Measurements from ENCODE around the gene CD7.

The CD7 gene

DNA sequence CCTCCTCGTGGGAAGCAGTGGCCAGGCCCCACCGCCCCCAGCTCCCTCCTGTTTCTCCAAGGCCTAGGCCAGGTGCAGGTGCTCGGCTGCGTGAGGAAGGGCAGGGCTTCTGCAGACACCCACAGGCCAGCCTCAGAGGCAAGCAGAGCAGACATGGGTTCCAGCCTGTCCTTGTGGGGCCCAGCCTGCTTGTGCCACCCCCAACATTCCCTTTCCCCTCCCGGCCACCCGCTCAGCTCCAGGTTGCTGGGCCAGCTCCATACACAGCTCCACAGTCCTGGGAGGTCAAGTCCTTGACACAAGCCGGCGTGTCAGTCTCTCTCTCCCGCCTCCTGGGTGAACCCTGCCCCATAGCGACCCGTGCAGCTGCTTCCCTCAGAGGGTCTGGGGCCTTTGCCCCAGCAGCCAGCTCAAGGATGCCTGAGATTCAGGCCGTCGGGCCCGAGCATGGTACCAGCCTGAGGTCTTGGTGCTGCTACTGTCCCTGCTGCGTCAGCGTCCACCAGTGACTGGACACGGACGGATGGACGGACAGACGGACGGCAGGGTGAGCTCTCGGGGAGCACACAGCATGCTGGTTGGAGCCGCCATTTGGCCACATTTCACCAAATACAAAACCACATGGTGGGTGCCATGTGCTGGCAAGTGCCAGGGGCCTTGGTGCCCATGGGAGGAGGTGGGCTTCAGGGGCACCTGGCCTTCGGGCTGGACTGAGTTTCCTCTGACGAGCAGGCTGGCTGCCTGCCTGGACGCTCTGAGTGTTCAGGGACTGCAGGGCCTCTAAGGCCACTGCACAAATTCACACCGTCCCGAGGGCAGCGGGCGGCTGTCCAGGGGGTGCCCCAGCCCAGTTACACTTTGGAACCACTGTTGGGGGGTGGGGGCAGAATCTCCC, 8.1 kb upstream of the CD7 start:
- ChIA-PET POLR2A (interaction anchor here (0.8 kb wide), 1 partner anchor 58 kb away, joined by 3 read pairs; no protein-coding TSS in a partner anchor), CTCF (interaction anchor here (0.6 to 1.2 kb wide), 5 partner anchors 13 to 119 kb away, joined by 3 to 6 read pairs (median 3); no protein-coding TSS in a partner anchor)
- no peaks in the 10 kb centered on the region for H3K9me3 ChIP-seq (ENCODE audit: control insufficient read depth, insufficient read depth, low read depth, low read length)
- no peaks in the 10 kb centered on the region for H3K36me3 ChIP-seq (ENCODE audit: control insufficient read depth in 2 of 2, insufficient read depth in 1 of 2, low read length in 2 of 2)
- no peak overlapping the region for H3K4me3 ChIP-seq (ENCODE audit: low read depth, low read length)
- TF ChIP-seq ZNF792 (tag by site-specific recombination; IDR thresholded peaks at IDR 0.05) (no peak), MEIS1 (CRISPR knock-in tag; IDR thresholded peaks at IDR 0.05; ENCODE audit: borderline replicate concordance) (no peak), ZNF16 (tag by site-specific recombination; IDR thresholded peaks at IDR 0.05; ENCODE audit: low read depth) (no peak), GLIS1 (tag by site-specific recombination; IDR thresholded peaks at IDR 0.05) (no peak), ZNF184 (tag by site-specific recombination; IDR thresholded peaks at IDR 0.05) (no peak), ZFHX2 (tag by site-specific recombination; conservative IDR thresholded peaks at IDR 0.05) (peak; percentile 57), ZBTB48 (tag by site-specific recombination; IDR thresholded peaks at IDR 0.05) (no peak), SCRT1 (tag by site-specific recombination; IDR thresholded peaks at IDR 0.05; ENCODE audit: borderline replicate concordance) (no peak), ZNF501 (tag by site-specific recombination; IDR thresholded peaks at IDR 0.05) (no peak)
- TF ChIP-seq, protein P1, sequence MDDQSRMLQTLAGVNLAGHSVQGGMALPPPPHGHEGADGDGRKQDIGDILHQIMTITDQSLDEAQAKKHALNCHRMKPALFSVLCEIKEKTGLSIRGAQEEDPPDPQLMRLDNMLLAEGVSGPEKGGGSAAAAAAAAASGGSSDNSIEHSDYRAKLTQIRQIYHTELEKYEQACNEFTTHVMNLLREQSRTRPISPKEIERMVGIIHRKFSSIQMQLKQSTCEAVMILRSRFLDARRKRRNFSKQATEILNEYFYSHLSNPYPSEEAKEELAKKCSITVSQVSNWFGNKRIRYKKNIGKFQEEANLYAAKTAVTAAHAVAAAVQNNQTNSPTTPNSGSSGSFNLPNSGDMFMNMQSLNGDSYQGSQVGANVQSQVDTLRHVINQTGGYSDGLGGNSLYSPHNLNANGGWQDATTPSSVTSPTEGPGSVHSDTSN (CRISPR knock-in tag; IDR thresholded peaks at IDR 0.05) = no peak
- TF ChIP-seq, protein P2, sequence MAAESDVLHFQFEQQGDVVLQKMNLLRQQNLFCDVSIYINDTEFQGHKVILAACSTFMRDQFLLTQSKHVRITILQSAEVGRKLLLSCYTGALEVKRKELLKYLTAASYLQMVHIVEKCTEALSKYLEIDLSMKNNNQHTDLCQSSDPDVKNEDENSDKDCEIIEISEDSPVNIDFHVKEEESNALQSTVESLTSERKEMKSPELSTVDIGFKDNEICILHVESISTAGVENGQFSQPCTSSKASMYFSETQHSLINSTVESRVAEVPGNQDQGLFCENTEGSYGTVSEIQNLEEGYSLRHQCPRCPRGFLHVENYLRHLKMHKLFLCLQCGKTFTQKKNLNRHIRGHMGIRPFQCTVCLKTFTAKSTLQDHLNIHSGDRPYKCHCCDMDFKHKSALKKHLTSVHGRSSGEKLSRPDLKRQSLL (tag by site-specific recombination; IDR thresholded peaks at IDR 0.05) = no peak
- TF ChIP-seq, protein P3, sequence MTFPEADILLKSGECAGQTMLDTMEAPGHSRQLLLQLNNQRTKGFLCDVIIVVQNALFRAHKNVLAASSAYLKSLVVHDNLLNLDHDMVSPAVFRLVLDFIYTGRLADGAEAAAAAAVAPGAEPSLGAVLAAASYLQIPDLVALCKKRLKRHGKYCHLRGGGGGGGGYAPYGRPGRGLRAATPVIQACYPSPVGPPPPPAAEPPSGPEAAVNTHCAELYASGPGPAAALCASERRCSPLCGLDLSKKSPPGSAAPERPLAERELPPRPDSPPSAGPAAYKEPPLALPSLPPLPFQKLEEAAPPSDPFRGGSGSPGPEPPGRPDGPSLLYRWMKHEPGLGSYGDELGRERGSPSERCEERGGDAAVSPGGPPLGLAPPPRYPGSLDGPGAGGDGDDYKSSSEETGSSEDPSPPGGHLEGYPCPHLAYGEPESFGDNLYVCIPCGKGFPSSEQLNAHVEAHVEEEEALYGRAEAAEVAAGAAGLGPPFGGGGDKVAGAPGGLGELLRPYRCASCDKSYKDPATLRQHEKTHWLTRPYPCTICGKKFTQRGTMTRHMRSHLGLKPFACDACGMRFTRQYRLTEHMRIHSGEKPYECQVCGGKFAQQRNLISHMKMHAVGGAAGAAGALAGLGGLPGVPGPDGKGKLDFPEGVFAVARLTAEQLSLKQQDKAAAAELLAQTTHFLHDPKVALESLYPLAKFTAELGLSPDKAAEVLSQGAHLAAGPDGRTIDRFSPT (tag by site-specific recombination; IDR thresholded peaks at IDR 0.05) = peak; percentile 56; the same call in 1 of the 2 replicates
- H3K27ac ChIP-seq (ENCODE audit: extremely low read depth, low read depth, low read length) = no peak overlapping the region
- H3K4me1 ChIP-seq (ENCODE audit: control insufficient read depth, insufficient read depth, low read length) = peaks cover 15% of the 10 kb centered on the region

DNA sequence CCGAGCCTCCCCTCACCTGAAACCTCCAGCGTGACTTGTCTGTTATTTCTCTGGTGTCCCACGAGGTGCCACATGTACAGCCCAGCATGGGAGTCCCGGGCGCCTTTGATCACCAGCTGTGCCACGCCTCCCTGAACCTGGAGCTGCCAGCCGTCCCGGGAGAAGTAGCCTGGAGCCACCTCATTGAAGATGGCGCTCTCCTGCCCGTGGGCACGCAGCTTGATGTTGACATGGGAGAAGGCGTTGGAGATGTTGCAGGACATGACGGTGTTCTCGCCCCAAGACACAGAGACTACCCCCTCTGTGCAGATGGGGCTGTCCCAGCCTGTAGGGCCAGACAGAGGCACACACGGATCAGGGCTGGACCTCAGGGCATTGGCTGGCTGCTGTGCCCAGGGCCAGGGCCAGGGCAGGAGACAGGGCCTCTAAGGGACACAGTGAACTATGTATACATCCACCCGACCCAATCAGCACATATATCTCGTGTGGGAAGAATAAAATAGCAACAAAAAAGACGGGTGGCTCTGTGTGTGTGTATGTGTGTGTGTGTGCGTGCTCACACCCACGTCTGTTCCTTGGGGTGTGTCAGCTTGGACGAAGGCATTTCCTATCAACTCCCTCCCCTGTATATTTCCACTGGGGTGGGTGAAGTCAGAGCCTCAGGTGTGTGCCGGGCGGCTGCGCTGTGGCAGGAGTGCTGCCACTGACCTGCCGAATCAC, 7.3 kb upstream of the CD7 start:
- CTCF ChIA-PET = interaction anchor here (0.6 to 1.1 kb wide), 4 partner anchors 22 to 438 kb away, joined by 3 to 6 read pairs (median 4); no protein-coding TSS in a partner anchor
- TF ChIP-seq ZNF473 (tag by site-specific recombination; IDR thresholded peaks at IDR 0.05) (no peak), ZBTB17 (tag by site-specific recombination; IDR thresholded peaks at IDR 0.05) (no peak), ZNF155 (tag by site-specific recombination; IDR thresholded peaks at IDR 0.05) (no peak), FEZF1 (tag by site-specific recombination; IDR thresholded peaks at IDR 0.05) (no peak), ZBTB48 (tag by site-specific recombination; IDR thresholded peaks at IDR 0.05) (no peak), ZNF324 (tag by site-specific recombination; IDR thresholded peaks at IDR 0.05) (no peak), ZNF514 (tag by site-specific recombination; IDR thresholded peaks at IDR 0.05) (no peak), ZNF658 (tag by site-specific recombination; IDR thresholded peaks at IDR 0.05) (no peak), EGR2 (tag by site-specific recombination; IDR thresholded peaks at IDR 0.05; ENCODE audit: low read depth) (peak; percentile 88), ZNF341 (tag by site-specific recombination; IDR thresholded peaks at IDR 0.05; ENCODE audit: low read depth) (no peak), ZBTB20 (tag by site-specific recombination; IDR thresholded peaks at IDR 0.05) (no peak), ZIC2 (tag by site-specific recombination; IDR thresholded peaks at IDR 0.05) (peak; percentile 48), WT1 (tag by site-specific recombination; IDR thresholded peaks at IDR 0.05) (no peak), GLI2 (tag by site-specific recombination; IDR thresholded peaks at IDR 0.05; ENCODE audit: borderline replicate concordance, low read depth) (no peak), ZNF791 (tag by site-specific recombination; IDR thresholded peaks at IDR 0.05) (no peak), ZNF202 (tag by site-specific recombination; IDR thresholded peaks at IDR 0.05; ENCODE audit: borderline replicate concordance) (no peak), ZNF670 (tag by site-specific recombination; IDR thresholded peaks at IDR 0.05; ENCODE audit: low read depth) (no peak)
- TF ChIP-seq, protein P4, sequence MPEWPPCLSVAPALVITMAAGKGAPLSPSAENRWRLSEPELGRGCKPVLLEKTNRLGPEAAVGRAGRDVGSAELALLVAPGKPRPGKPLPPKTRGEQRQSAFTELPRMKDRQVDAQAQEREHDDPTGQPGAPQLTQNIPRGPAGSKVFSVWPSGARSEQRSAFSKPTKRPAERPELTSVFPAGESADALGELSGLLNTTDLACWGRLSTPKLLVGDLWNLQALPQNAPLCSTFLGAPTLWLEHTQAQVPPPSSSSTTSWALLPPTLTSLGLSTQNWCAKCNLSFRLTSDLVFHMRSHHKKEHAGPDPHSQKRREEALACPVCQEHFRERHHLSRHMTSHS (tag by site-specific recombination; IDR thresholded peaks at IDR 0.05) = no peak

More for the DNA sequence above, 7.3 kb upstream of the CD7 start:
- Histone ChIP-seq H3K9me3 (ENCODE audit: control insufficient read depth, insufficient read depth, low read depth, low read length) (no peaks in the 10 kb centered on the region), H3K4me3 (ENCODE audit: low read depth, low read length) (no peak overlapping the region), H3K36me3 (ENCODE audit: control insufficient read depth in 2 of 2, insufficient read depth in 1 of 2, low read length in 2 of 2) (no peaks in the 10 kb centered on the region), H3K4me1 (ENCODE audit: control insufficient read depth, insufficient read depth, low read length) (peaks cover 7% of the 10 kb centered on the region), H3K27ac (ENCODE audit: extremely low read depth, low read depth, low read length) (no peak overlapping the region)
- POLR2A ChIA-PET = no interaction called here

Data from HEK293 (cell line).